GM23248 (cell line): ENCODE measurements around the gene TP63. TPM values are rescaled to one million over a fixed set of nuclear protein-coding genes. Genes with fewer than 3 reads are reported as not detected.
A peak's percentile ranks its signal among the peaks of the same experiment; 100 is the strongest.

Source experiments
- DNase-seq: peaks from one replicate; pipeline ENCODE4 v3.0.0-alpha.2; 2015
- H2AFZ ChIP-seq: fragments of 200-600 bp; sonication (generic); 2 replicates; pipeline ENCODE4 v1.6.1; 2016; ENCODE audit warnings: antibody characterized with exemption
- H3F3A ChIP-seq: fragments of 200-600 bp; sonication (generic); 2 replicates; pipeline ENCODE4 v1.6.1; 2016; ENCODE audit warnings: mild to moderate bottlenecking, antibody characterized with exemption, mixed run types; ENCODE audit not compliant: insufficient read depth
- H3K27ac ChIP-seq: fragments of 200-600 bp; sonication (generic); 2 replicates; pipeline ENCODE4 v1.5.1; 2016; ENCODE audit warnings: mild to moderate bottlenecking
- H3K27me3 ChIP-seq: fragments of 200-600 bp; sonication (generic); replicated peaks from 2 replicates; pipeline ENCODE4 v1.6.1; 2016; ENCODE audit warnings: mild to moderate bottlenecking; ENCODE audit not compliant: insufficient read depth
- H3K36me3 ChIP-seq: fragments of 200-600 bp; sonication (generic); 2 replicates; pipeline ENCODE4 v1.6.1; 2016; ENCODE audit warnings: low read depth, mild to moderate bottlenecking
- H3K4me1 ChIP-seq: fragments of 200-600 bp; sonication (generic); 2 replicates; pipeline ENCODE4 v1.6.1; 2016; ENCODE audit warnings: mild to moderate bottlenecking; ENCODE audit not compliant: insufficient read depth
- H3K4me2 ChIP-seq: fragments of 200-600 bp; sonication (generic); one replicate; pipeline ENCODE4 v1.6.1; 2016; ENCODE audit warnings: mild to moderate bottlenecking; ENCODE audit not compliant: unreplicated experiment
- H3K4me3 ChIP-seq: fragments of 200-600 bp; sonication (generic); 2 replicates; pipeline ENCODE4 v1.5.1; 2016; ENCODE audit warnings: mild to moderate bottlenecking
- H3K79me2 ChIP-seq: fragments of 200-600 bp; sonication (generic); 2 replicates; pipeline ENCODE4 v1.6.1; 2016; ENCODE audit warnings: mild to moderate bottlenecking; ENCODE audit not compliant: insufficient read depth
- H3K9ac ChIP-seq: fragments of 200-600 bp; sonication (generic); 2 replicates; pipeline ENCODE4 v1.6.1; 2016; ENCODE audit warnings: mild to moderate bottlenecking
- H3K9me2 ChIP-seq: fragments of 200-600 bp; sonication (generic); 2 replicates; pipeline ENCODE4 v1.6.1; 2016; ENCODE audit warnings: mixed run types, mild to moderate bottlenecking, moderate library complexity; ENCODE audit not compliant: insufficient read depth
- H3K9me3 ChIP-seq: fragments of 200-600 bp; sonication (generic); one replicate; pipeline ENCODE4 v1.6.1; 2017; ENCODE audit warnings: low read depth
- H4K20me1 ChIP-seq: fragments of 200-600 bp; sonication (generic); 2 replicates; pipeline ENCODE4 v1.6.0; 2016; ENCODE audit not compliant: insufficient read depth
- EZH2 ChIP-seq: fragments of 200-600 bp; sonication (generic); IDR thresholded peaks from 2 replicates; pipeline ENCODE4 v1.6.1; 2018; ENCODE audit warnings: antibody characterized with exemption, mild to moderate bottlenecking; ENCODE audit not compliant: insufficient read depth, poor library complexity, severe bottlenecking
- EZH2phosphoT487 ChIP-seq: fragments of 200-600 bp; sonication (generic); IDR thresholded peaks from 2 replicates; pipeline ENCODE4 v1.6.1; 2018; ENCODE audit warnings: antibody characterized with exemption, moderate library complexity, mild to moderate bottlenecking, low read depth; ENCODE audit not compliant: insufficient read depth
- WGBS, 2 experiments: methylation state at CpG; one replicate each; pipeline ENCODE4 v1.1.6; 2015 to 2017; ENCODE audit warnings: low lambda C conversion rate in 2 of 2, low coverage in 1 of 2; ENCODE audit errors: missing lambda C conversion rate in 2 of 2; 5-methylcytosine and 5-hydroxymethylcytosine counted together
- in situ Hi-C: fragments of 300-500 bp; cut with MboI; formaldehyde crosslinking; loops from 2 replicates; pipeline ENCODE4 v1.15.0; 2020
- polyA plus RNA-seq: library from polyadenylated mRNA; unstranded; fragments of >200 nt; fragmentation: Nextera tagmentation; extraction: Ambion mirVana; gene quantifications from 2 replicates; pipeline ENCODE4 v1.2.1, GENCODE V29; 2016
- total RNA-seq: library from RNA; depleted of rRNA; stranded (reverse); fragments of >200 nt; shearing (Covaris generic); gene quantifications from 2 replicates; pipeline ENCODE4 v1.2.3, GENCODE V29; 2014

TP63 gene
- total and polyA plus RNA-seq, 2 experiments from 2014 or later = not detected

DNA sequence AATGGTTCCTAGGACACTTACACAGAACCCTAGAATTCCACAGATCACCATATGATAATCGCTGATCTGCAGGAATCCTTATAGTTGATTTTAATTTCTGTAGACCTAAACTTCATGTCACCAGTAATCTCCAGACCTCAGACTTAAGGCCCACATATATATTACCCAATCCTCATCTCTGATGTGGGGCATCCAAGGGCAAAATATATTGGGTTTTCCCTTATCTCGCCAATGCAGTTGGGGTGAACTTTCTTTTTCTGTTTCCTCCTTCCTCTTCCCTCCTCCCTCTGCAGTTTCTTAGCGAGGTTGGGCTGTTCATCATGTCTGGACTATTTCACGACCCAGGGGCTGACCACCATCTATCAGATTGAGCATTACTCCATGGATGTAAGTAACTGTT, 259.3 kb downstream of the TP63 start:
- no peak for DNase-seq
- no peaks in the 10 kb centered on the region for H3K9me2 ChIP-seq
- no peak overlapping the region for H2AFZ ChIP-seq
- 71 to 81% methylated on average over 4 of the region's 4 CpGs for WGBS, 2 experiments
- H3K4me2 ChIP-seq = no peak overlapping the region
- no peaks in the 10 kb centered on the region for H3K79me2 ChIP-seq
- H4K20me1 ChIP-seq = no peaks in the 10 kb centered on the region
- H3K36me3 ChIP-seq = no peaks in the 10 kb centered on the region
- H3K27ac ChIP-seq = no peak overlapping the region
- no peaks in the 10 kb centered on the region for H3F3A ChIP-seq
- no peaks in the 10 kb centered on the region for H3K27me3 ChIP-seq
- H3K9me3 ChIP-seq = no peaks in the 10 kb centered on the region
- no peak for TF ChIP-seq EZH2
- no peak for TF ChIP-seq EZH2phosphoT487
- no peak overlapping the region for H3K9ac ChIP-seq
- no peak overlapping the region for H3K4me3 ChIP-seq
- in situ Hi-C loops = no loop called here
- H3K4me1 ChIP-seq = no peaks in the 10 kb centered on the region

- Histone ChIP-seq H3K9me2 (no peaks in the 10 kb centered on the region), H3K4me3 (no peak overlapping the region), H3K9me3 (no peaks in the 10 kb centered on the region), H3K27ac (no peak overlapping the region), H3K4me2 (no peak overlapping the region), H2AFZ (no peak overlapping the region), H3K36me3 (no peaks in the 10 kb centered on the region), H3K27me3 (no peaks in the 10 kb centered on the region), H4K20me1 (no peaks in the 10 kb centered on the region), H3K9ac (no peak overlapping the region), H3F3A (no peaks in the 10 kb centered on the region), H3K79me2 (no peaks in the 10 kb centered on the region), H3K4me1 (no peaks in the 10 kb centered on the region)
- 76 to 83% methylated on average over 3 of the region's 3 CpGs for WGBS, 2 experiments
- in situ Hi-C loops = no loop called here
- no peak for TF ChIP-seq EZH2
- TF ChIP-seq EZH2phosphoT487 = no peak
- no peak for DNase-seq
These were observed 265.3 kb downstream of the TP63 start for GRCh38 chr3:189896533-189896932.

GRCh38 chr3:189897406-189897805, 266.2 kb downstream of the TP63 start:
- Histone ChIP-seq H3K9me3 (no peaks in the 10 kb centered on the region), H2AFZ (no peak overlapping the region), H3K27me3 (no peaks in the 10 kb centered on the region), H3K79me2 (no peaks in the 10 kb centered on the region), H3K9me2 (no peaks in the 10 kb centered on the region), H3K4me2 (no peak overlapping the region), H3K36me3 (no peaks in the 10 kb centered on the region), H3K27ac (no peak overlapping the region), H3F3A (no peaks in the 10 kb centered on the region), H4K20me1 (no peaks in the 10 kb centered on the region), H3K9ac (no peak overlapping the region), H3K4me1 (no peaks in the 10 kb centered on the region), H3K4me3 (no peak overlapping the region)
- no peak for TF ChIP-seq EZH2phosphoT487
- no peak for TF ChIP-seq EZH2
- 48 to 59% methylated on average over 2 of the region's 2 CpGs for WGBS, 2 experiments
- DNase-seq = no peak
- in situ Hi-C loops = no loop called here

DNA sequence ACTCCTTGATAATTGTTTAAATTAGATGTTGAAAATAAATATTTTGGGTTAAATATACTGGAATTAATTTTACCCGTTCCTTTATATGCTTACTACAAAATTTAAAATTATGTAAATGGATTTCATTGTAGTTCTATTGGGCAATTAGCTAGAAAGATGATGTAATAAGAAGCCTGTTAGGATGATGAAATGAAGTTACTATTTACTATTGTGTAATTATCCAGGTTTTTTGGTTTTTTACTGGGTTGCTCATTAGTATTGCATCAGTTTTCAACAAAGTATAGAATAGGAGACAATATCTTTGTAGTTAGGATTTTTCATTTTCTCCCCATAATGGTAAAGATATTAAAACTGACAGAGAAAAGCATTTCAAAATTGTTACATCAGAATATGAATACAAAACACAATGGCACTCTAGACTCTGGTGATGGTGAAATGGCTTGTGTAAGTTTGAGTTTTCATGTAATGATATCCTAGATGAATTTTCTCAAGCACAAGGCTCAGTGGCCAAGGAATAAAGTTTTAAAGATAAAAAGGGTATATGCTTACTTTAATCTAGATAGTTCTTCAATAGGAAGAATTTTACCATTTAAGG, 267.5 kb downstream of the TP63 start:
- 90 to 94% methylated on average over 1 of the region's 1 CpG for WGBS, 2 experiments
- H3K36me3 ChIP-seq = no peaks in the 10 kb centered on the region

More for the DNA sequence above, 267.5 kb downstream of the TP63 start:
- no peak overlapping the region for H3K9ac ChIP-seq
- peak; percentile 56 for DNase-seq
- H3K4me2 ChIP-seq = no peak overlapping the region
- peak overlapping the region; percentile 21; the same call in 1 of the 2 replicates for H3K27ac ChIP-seq
- no peaks in the 10 kb centered on the region for H3K9me3 ChIP-seq
- in situ Hi-C loops = no loop called here
- no peak for TF ChIP-seq EZH2
- no peak for TF ChIP-seq EZH2phosphoT487
- no peaks in the 10 kb centered on the region for H3K4me1 ChIP-seq
- no peak overlapping the region for H2AFZ ChIP-seq
- H3K9me2 ChIP-seq = no peaks in the 10 kb centered on the region
- H3F3A ChIP-seq = no peaks in the 10 kb centered on the region
- H3K4me3 ChIP-seq = no peak overlapping the region
- no peaks in the 10 kb centered on the region for H3K27me3 ChIP-seq
- no peaks in the 10 kb centered on the region for H3K79me2 ChIP-seq
- H4K20me1 ChIP-seq = no peaks in the 10 kb centered on the region
